Mucosa of descending colon (tissue), 3 donors: ENCODE data around the gene KLK2. TPM values are rescaled to one million over a fixed set of nuclear protein-coding genes. Genes with fewer than 3 reads are reported as not detected.

Experiments used
- ATAC-seq: fragments of 200-7000 bp; cut with Tn5 transposase; one replicate; pipeline ENCODE4 v1.9.1; 2020; ENCODE audit warnings: mild to moderate bottlenecking, moderate library complexity
- DNase-seq, 3 donors: peaks; one replicate each; pipeline ENCODE4 v3.0.0-alpha.2; 2020
- H3K36me3 ChIP-seq: fragments of 200-600 bp; one replicate; pipeline ENCODE4 v1.8.0; 2021; ENCODE audit warnings: low read depth, mild to moderate bottlenecking
- H3K4me1 ChIP-seq: fragments of 200-600 bp; one replicate; pipeline ENCODE4 v1.8.0; 2021; ENCODE audit warnings: low read depth, mild to moderate bottlenecking
- H3K4me3 ChIP-seq: fragments of 200-600 bp; one replicate; pipeline ENCODE4 v1.8.0; 2021; ENCODE audit warnings: mild to moderate bottlenecking
- H3K9me3 ChIP-seq: fragments of 200-600 bp; one replicate; pipeline ENCODE4 v1.8.0; 2021; ENCODE audit warnings: mild to moderate bottlenecking
- CTCF ChIP-seq: fragments of 200-600 bp; IDR thresholded peaks from one replicate; pipeline ENCODE4 v1.8.0; 2022; ENCODE audit warnings: antibody characterized with exemption, mild to moderate bottlenecking
- intact Hi-C, 2 donors: fragments of 100-400 bp; cut with DNase I in 1 of 2; cut with micrococcal nuclease in 1 of 2; formaldehyde crosslinking; loops; one replicate each; pipeline versions ENCODE4 v1.11.0 to v1.11.1; 2022; cut with DNase I, micrococcal nuclease
- total RNA-seq, 3 donors: library from RNA; stranded (reverse); fragmentation: NEBNext Ultra II Directional in 2 of 3; extraction: Animal tissue kit (Norgen Biotek cat#: 25700) in 2 of 3; gene quantifications; one replicate each; pipeline versions ENCODE4 v1.2.1 to v1.2.4, GENCODE V29; 2021 to 2023
- donor health status: DM: no; HTN: no; CAD: no; lungs with moderate emphysema.
- donor health status: DM: no; HTN: no; CAD: no.
- donor health status: DM: no; HTN: yes; CAD: no.

The KLK2 gene
- total RNA-seq, 3 donors from 2014 or later = 0.43 TPM; not detected in 2

GRCh38 chr19:50861496-50862286 is 11.5 kb upstream of the KLK2 start:
- intact Hi-C loops = no loop called here
- no peaks in the 10 kb centered on the region for H3K4me1 ChIP-seq
- no peak overlapping the region for H3K4me3 ChIP-seq
- ATAC-seq (no peak), DNase-seq (no peak)
- TF ChIP-seq CTCF = no peak
- no peaks in the 10 kb centered on the region for H3K36me3 ChIP-seq
- H3K9me3 ChIP-seq = no peaks in the 10 kb centered on the region

GRCh38 chr19:50869479-50869878 is 3.8 kb upstream of the KLK2 start:
- Histone ChIP-seq H3K9me3 (no peaks in the 10 kb centered on the region), H3K4me3 (no peak overlapping the region), H3K4me1 (peaks cover 9% of the 10 kb centered on the region), H3K36me3 (no peaks in the 10 kb centered on the region)
- intact Hi-C loops = no loop called here
- DNase-seq = no peak
- no peak for TF ChIP-seq CTCF
- peak; percentile 31 for ATAC-seq

GRCh38 chr19:50870417-50871089 is 2.7 kb upstream of the KLK2 start:
- DNase-seq = no peak
- Histone ChIP-seq H3K4me3 (no peak overlapping the region), H3K9me3 (no peaks in the 10 kb centered on the region), H3K4me1 (peaks cover 9% of the 10 kb centered on the region), H3K36me3 (no peaks in the 10 kb centered on the region)
- ATAC-seq = no peak
- intact Hi-C loops = no loop called here
- TF ChIP-seq CTCF = no peak

- no peak for TF ChIP-seq CTCF
- DNase-seq (no peak), ATAC-seq (no peak)
- intact Hi-C loops = no loop called here
- H3K36me3 ChIP-seq = no peaks in the 10 kb centered on the region
- H3K4me3 ChIP-seq = no peak overlapping the region
- no peaks in the 10 kb centered on the region for H3K9me3 ChIP-seq
- H3K4me1 ChIP-seq = peaks cover 15% of the 10 kb centered on the region
These were observed 972 bp downstream of the KLK2 start for GRCh38 chr19:50874211-50874610.

- DNase-seq = no peak
- no peak for ATAC-seq
- no peaks in the 10 kb centered on the region for H3K9me3 ChIP-seq
- intact Hi-C loops = no loop called here
- peaks cover 6% of the 10 kb centered on the region for H3K4me1 ChIP-seq
- TF ChIP-seq CTCF = no peak
- no peaks in the 10 kb centered on the region for H3K36me3 ChIP-seq
- H3K4me3 ChIP-seq = no peak overlapping the region
These were observed 2.7 kb downstream of the KLK2 start for GRCh38 chr19:50875795-50876422.
